Breast epithelium (tissue), 3 donors: ENCODE results near the gene PSME4.

Source experiments
- CTCF ChIP-seq, 3 donors: fragments of 450-650 bp; IDR thresholded peaks; one replicate each; pipeline ENCODE4 v1.5.1; 2016 to 2017; ENCODE audit warnings: antibody characterized with exemption in 3 of 3, mild to moderate bottlenecking in 3 of 3, moderate library complexity in 3 of 3
- POLR2A ChIP-seq: fragments of 450-650 bp; IDR thresholded peaks from one replicate; pipeline ENCODE4 v1.6.1; 2016; ENCODE audit warnings: antibody characterized with exemption, mild to moderate bottlenecking, moderate library complexity

- TF ChIP-seq POLR2A, result no peak
- TF ChIP-seq CTCF (IDR thresholded peaks at IDR 0.05), result no peak
Observed at GRCh38 chr2:53829273-53829979, 141.4 kb downstream of the PSME4 start.
